ENCODE results near the gene POLD1.

Gene POLD1

DNA sequence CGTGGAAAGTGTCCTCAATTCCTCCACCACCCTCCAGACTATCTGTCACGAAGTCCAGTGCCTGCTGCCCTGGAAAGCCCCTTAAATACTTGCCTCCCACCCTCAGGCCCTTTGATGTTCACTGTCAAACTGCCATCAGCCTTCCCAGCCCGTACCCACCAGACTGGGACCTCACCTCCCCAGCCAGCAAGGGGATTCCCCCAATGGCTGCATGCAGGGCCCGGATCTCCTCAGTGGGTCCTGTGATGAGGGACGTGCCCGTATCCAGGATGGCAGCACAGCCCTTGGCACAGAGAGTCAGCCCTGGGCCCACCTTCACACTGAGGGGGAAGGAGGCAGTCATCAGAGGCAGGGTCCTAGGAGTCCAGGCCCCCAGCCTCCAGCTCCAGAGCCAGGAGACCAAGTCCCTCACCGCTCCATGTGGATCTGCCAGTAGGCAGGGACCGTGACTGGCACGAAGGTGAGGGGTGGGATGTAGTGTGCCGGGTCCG is 24.8 kb upstream of the POLD1 start:
- TF ChIP-seq, protein P1, sequence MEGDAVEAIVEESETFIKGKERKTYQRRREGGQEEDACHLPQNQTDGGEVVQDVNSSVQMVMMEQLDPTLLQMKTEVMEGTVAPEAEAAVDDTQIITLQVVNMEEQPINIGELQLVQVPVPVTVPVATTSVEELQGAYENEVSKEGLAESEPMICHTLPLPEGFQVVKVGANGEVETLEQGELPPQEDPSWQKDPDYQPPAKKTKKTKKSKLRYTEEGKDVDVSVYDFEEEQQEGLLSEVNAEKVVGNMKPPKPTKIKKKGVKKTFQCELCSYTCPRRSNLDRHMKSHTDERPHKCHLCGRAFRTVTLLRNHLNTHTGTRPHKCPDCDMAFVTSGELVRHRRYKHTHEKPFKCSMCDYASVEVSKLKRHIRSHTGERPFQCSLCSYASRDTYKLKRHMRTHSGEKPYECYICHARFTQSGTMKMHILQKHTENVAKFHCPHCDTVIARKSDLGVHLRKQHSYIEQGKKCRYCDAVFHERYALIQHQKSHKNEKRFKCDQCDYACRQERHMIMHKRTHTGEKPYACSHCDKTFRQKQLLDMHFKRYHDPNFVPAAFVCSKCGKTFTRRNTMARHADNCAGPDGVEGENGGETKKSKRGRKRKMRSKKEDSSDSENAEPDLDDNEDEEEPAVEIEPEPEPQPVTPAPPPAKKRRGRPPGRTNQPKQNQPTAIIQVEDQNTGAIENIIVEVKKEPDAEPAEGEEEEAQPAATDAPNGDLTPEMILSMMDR (IDR thresholded peaks at IDR 0.05; ENCODE audit: control extremely low read depth, extremely low read depth, low read depth, missing control alignments): no peak
- CTCF ChIA-PET: interaction anchor here (0.9 to 3.4 kb wide), 5 partner anchors 9 to 736 kb away, joined by 3 to 29 read pairs (median 5); no protein-coding TSS in a partner anchor
- POLR2A ChIA-PET: no interaction called here
- DNase-seq (ENCODE audit: extremely low spot score): no peak

DNA sequence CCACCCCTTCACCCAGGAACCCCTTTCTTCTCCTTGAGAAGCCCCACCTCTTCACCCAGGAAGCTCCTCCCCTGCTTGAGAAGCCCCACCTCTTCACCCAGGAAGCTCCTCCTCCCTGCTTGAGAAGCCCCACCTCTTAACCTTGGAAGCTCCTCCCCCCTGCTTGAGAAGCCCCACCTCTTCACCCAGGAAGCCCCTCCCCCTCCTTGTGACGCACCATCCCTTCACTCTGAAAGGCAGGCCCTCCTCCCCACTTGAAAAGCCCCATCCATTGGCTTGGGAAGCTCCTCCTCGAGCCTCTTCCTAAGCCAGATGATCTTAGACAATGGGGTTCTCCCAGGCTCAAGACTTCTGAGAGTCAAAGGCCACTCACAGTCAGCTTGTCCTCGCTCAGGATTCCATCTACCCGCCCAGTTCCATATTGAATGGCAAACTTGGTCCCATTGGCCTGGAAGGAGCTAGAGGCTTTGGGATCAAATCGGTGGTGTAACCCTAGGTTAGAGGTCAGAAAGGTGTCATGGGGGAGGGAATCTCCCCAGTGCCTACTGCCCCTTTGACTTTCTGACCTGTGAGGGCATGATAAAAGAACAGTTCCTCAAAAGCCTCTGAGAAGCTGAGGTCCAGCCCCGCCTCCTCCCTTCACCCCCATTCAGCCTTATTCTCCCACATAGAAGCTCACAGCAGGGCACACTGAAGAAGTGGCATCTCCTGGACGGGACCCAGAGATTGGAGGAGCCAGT is 22.7 kb upstream of the POLD1 start:
- POLR2A ChIA-PET: no interaction called here
- TF ChIP-seq, protein P1 (IDR thresholded peaks at IDR 0.05; ENCODE audit: control extremely low read depth, extremely low read depth, low read depth, missing control alignments): no peak
- no peak for DNase-seq (ENCODE audit: extremely low spot score)
- CTCF ChIA-PET: interaction anchor here (0.9 kb wide), 1 partner anchor 99 kb away, joined by 3 read pairs; no protein-coding TSS in a partner anchor

DNA sequence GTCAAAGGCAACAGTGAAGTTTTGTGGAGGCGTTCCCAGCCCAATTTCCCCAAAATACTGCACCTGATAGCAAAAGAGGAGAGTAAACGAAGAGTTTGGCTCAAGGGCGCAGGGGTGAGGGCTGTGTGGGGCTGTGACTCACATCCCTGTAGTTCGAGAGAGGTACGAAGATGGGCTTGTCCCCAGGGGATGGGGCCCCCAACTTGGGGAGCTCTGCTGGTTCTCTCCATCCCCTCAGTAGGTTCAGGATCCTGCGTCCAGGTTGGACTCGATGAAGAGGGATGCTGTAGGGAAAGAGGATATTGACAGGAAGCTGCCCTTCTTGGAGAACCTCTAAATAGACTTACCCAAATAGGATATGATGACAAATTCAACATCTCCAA is 22.1 kb upstream of the POLD1 start:
- TF ChIP-seq, protein P1 (IDR thresholded peaks at IDR 0.05; ENCODE audit: control extremely low read depth, extremely low read depth, low read depth, missing control alignments): no peak
- ChIA-PET CTCF (no interaction called here), POLR2A (no interaction called here)
- DNase-seq (ENCODE audit: extremely low spot score): no peak

DNA sequence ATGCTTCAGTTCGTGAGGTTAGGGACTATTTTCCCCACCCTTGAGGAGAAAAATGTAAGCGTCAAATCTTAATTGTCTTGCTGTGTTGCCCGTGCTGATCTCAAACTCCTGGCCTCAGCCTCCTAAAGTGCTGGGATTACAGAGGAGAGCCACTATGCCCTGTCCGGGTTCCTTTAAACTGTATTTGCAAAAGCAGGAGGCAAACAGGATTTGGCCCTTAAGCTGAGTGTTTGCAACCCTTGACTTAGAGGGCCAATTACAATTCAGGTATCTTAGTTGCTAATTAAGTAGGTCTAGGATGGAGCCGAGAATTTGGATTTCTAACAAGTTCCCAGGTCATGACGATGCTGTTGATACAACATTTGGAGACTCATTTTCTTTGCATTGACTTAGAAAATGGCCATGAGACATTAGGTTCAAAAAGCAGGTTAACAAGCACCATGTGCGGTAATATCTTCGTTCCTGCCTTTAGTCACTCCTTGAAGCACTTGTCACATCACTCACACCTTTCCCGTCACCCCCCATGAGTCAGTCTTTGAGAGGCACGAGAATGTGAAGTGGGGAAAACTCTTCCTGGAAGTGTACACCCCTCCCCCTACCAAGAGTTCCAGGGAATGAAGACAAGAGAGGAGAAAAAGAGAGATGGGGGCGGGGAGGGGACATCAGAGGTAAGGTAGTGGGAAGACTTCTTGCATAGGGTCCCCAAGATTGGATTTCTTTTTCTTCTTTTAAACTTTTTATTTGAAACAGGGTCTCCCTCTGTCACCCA is 21.3 kb upstream of the POLD1 start:
- TF ChIP-seq, protein P1 (IDR thresholded peaks at IDR 0.05; ENCODE audit: control extremely low read depth, extremely low read depth, low read depth, missing control alignments): no peak
- DNase-seq (ENCODE audit: extremely low spot score): no peak
- ChIA-PET CTCF (interaction anchor here (2.1 to 2.3 kb wide), 2 partner anchors 98 to 174 kb away, joined by 5 to 8 read pairs; no protein-coding TSS in a partner anchor), POLR2A (no interaction called here)

DNA sequence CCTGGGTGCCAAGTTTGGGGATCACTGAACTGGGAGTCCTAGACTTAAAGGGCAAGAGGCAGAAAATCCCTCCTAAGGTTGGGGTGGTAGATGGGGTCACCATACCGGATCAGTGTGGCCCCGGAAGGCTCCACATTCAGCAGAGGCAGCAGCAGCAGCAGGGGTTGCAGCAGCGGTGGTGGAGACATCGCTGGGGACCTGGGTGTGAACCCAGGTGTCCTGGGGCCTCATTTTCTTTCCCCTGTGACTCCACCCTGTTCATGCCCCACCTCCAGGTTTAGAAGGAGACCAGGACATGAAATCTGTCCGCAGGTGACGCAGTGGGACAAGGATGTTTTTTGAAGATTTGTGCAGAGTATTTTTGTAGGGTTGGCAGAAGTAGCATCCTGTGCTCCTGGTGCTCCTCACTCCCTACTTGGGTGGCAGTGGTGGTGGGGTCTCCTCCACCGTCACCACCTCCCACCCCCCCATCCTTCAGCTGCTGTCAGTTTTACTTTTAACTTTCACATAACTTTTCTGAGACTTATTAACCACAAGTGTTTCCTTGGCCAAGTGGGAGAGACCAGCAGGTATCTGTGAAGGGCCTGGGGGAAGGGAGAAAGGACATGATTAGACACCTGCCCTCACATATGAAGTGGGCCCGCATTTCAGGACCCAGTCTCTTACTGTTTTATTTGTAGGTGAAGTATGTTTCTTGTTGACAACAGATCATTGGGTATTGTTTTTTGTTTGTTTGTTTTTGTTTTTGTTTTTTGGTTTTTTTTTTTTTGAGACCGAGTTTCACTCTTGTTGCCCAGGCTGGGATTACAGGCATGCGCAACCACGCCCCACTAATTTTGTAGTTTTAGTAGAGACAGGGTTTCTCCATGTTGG is 18.5 kb upstream of the POLD1 start, which contains the start of gene NAPSA:
TSS of gene NAPSA (minus strand) at position 206 of the 873 bp plus-strand sequence. CDS start at position 188, 18 bp downstream.
- POLR2A ChIA-PET: no interaction called here

More for the DNA sequence above, 18.5 kb upstream of the POLD1 start, which contains the start of gene NAPSA:
- TF ChIP-seq, protein P1 (IDR thresholded peaks at IDR 0.05; ENCODE audit: control extremely low read depth, extremely low read depth, low read depth, missing control alignments): no peak
- no peak for DNase-seq (ENCODE audit: extremely low spot score)
- CTCF ChIA-PET: interaction anchor here (1.0 to 1.8 kb wide), 5 partner anchors 8 to 95 kb away, joined by 4 to 10 read pairs (median 7); no protein-coding TSS in a partner anchor

Data from GM10248 (cell line).